H9 (cell line): ENCODE results near the gene EML1. TPM values are rescaled to one million over a fixed set of nuclear protein-coding genes. Genes with fewer than 3 reads are reported as not detected.

Experiments used
- DNase-seq: peaks from one replicate; pipeline ENCODE4 v3.0.0-alpha.2; 2017
- H2AFZ ChIP-seq: one replicate; pipeline ENCODE4 v1.6.1; 2013; ENCODE audit warnings: mild to moderate bottlenecking, low read length, control low read depth, moderate library complexity
- H2AK5ac ChIP-seq: 2 replicates; pipeline ENCODE4 v1.6.1; 2013; ENCODE audit warnings: low read length, control low read depth, mixed read lengths; ENCODE audit not compliant: insufficient read length
- H2BK120ac ChIP-seq: one replicate; pipeline ENCODE4 v1.6.1; 2013; ENCODE audit warnings: low read depth, mild to moderate bottlenecking, low read length, control low read depth, inconsistent platforms; ENCODE audit not compliant: poor library complexity, severe bottlenecking
- H2BK12ac ChIP-seq: 2 replicates; pipeline ENCODE4 v1.6.1; 2013; ENCODE audit warnings: low read length, control low read depth, mixed read lengths, low read depth; ENCODE audit not compliant: insufficient read length
- H2BK15ac ChIP-seq: 2 replicates; pipeline ENCODE4 v1.6.1; 2013; ENCODE audit warnings: low read depth, low read length, control low read depth
- H2BK20ac ChIP-seq: one replicate; pipeline ENCODE4 v1.6.1; 2013; ENCODE audit warnings: low read depth, mild to moderate bottlenecking, low read length, control low read depth, inconsistent platforms; ENCODE audit not compliant: poor library complexity, severe bottlenecking
- H2BK5ac ChIP-seq: 2 replicates; pipeline ENCODE4 v1.6.1; 2013; ENCODE audit warnings: low read length, control low read depth, mixed read lengths; ENCODE audit not compliant: insufficient read length
- H3K14ac ChIP-seq: 2 replicates; pipeline ENCODE4 v1.6.1; 2013; ENCODE audit warnings: low read length, control low read depth; ENCODE audit not compliant: insufficient read depth
- H3K18ac ChIP-seq: 2 replicates; pipeline ENCODE4 v1.6.1; 2013; ENCODE audit warnings: low read depth, mild to moderate bottlenecking, mixed read lengths, low read length, control low read depth; ENCODE audit not compliant: insufficient read length
- H3K23ac ChIP-seq: 2 replicates; pipeline ENCODE4 v1.6.1; 2013; ENCODE audit warnings: low read length, control low read depth, mixed read lengths, low read depth; ENCODE audit not compliant: insufficient read length
- H3K23me2 ChIP-seq: 2 replicates; pipeline ENCODE4 v1.6.1; 2013; ENCODE audit warnings: low read depth, mild to moderate bottlenecking, mixed read lengths, low read length, control low read depth; ENCODE audit not compliant: insufficient read length, poor library complexity, severe bottlenecking
- H3K27ac ChIP-seq: 2 replicates; pipeline ENCODE4 v1.5.1; 2013; ENCODE audit warnings: low read length, control low read depth, mixed read lengths, low read depth; ENCODE audit not compliant: insufficient read length
- H3K27me3 ChIP-seq: 2 replicates; pipeline ENCODE4 v1.6.1; 2013; ENCODE audit warnings: low read length, control low read depth, inconsistent platforms; ENCODE audit not compliant: insufficient read depth
- H3K4ac ChIP-seq: 2 replicates; pipeline ENCODE4 v1.6.1; 2013; ENCODE audit warnings: low read depth, mild to moderate bottlenecking, control low read depth, inconsistent platforms, low read length, moderate library complexity
- H3K4me1 ChIP-seq: 2 replicates; pipeline ENCODE4 v1.6.1; 2013; ENCODE audit warnings: low read length, control low read depth, inconsistent platforms; ENCODE audit not compliant: insufficient read depth
- H3K4me2 ChIP-seq: 2 replicates; pipeline ENCODE4 v1.6.1; 2013; ENCODE audit warnings: low read length, control low read depth, mixed read lengths; ENCODE audit not compliant: insufficient read length, insufficient read depth
- H3K56ac ChIP-seq: 2 replicates; pipeline ENCODE4 v1.6.1; 2013; ENCODE audit warnings: low read depth, mild to moderate bottlenecking, mixed read lengths, low read length, control low read depth; ENCODE audit not compliant: insufficient read length
- H3K79me1 ChIP-seq: 2 replicates; pipeline ENCODE4 v1.6.1; 2013; ENCODE audit warnings: low read depth, mild to moderate bottlenecking, moderate library complexity, low read length, control low read depth, inconsistent platforms; ENCODE audit not compliant: insufficient read depth, poor library complexity, severe bottlenecking
- H3K79me2 ChIP-seq: 2 replicates; pipeline ENCODE4 v1.6.1; 2013; ENCODE audit warnings: low read length, control low read depth, inconsistent platforms; ENCODE audit not compliant: insufficient read depth
- H3K9ac ChIP-seq: 2 replicates; pipeline ENCODE4 v1.6.1; 2013; ENCODE audit warnings: low read length, control low read depth, mixed read lengths; ENCODE audit not compliant: insufficient read length; ENCODE audit errors: extremely low read depth
- H3K9me3 ChIP-seq: one replicate; pipeline ENCODE4 v1.6.1; 2013; ENCODE audit warnings: low read depth, low read length, inconsistent platforms; ENCODE audit not compliant: control insufficient read depth
- H3T11ph ChIP-seq: one replicate; pipeline ENCODE4 v1.6.1; 2013; ENCODE audit warnings: mild to moderate bottlenecking, low read length, control low read depth, inconsistent platforms
- H4K20me1 ChIP-seq: one replicate; pipeline ENCODE4 v1.6.1; 2013; ENCODE audit not compliant: control insufficient read depth, insufficient read length, insufficient read depth
- H4K5ac ChIP-seq: 2 replicates; pipeline ENCODE4 v1.6.1; 2013; ENCODE audit warnings: low read depth, mild to moderate bottlenecking, mixed read lengths, low read length, control low read depth; ENCODE audit not compliant: insufficient read length
- H4K8ac ChIP-seq: replicated peaks from 2 replicates; pipeline ENCODE4 v1.6.1; 2013; ENCODE audit warnings: low read length, control low read depth, mixed read lengths, low read depth; ENCODE audit not compliant: insufficient read length
- H4K91ac ChIP-seq: 2 replicates; pipeline ENCODE4 v1.6.1; 2013; ENCODE audit warnings: low read depth, mild to moderate bottlenecking, moderate library complexity, mixed read lengths, low read length, control low read depth; ENCODE audit not compliant: insufficient read length
- H3K27ac Mint-ChIP-seq, 3 experiments: 2 replicates in 2 of 3; 3 replicates in 1 of 3; pipeline ENCODE4 v1.8.0; 2020 to 2021; ENCODE audit warnings: mixed read lengths in 3 of 3, mild to moderate bottlenecking in 1 of 3, moderate library complexity in 1 of 3
- H3K27me3 Mint-ChIP-seq: 2 replicates; pipeline ENCODE4 v1.8.0; 2021; ENCODE audit warnings: low read depth, mild to moderate bottlenecking, moderate library complexity, mixed read lengths
- H3K36me3 Mint-ChIP-seq, 3 experiments: 2 replicates in 2 of 3; 3 replicates in 1 of 3; pipeline ENCODE4 v1.8.0; 2020 to 2021; ENCODE audit warnings: low read depth in 3 of 3, mixed read lengths in 3 of 3; ENCODE audit not compliant: insufficient read depth in 1 of 3
- H3K4me1 Mint-ChIP-seq, 2 experiments: 2 replicates each; pipeline ENCODE4 v1.8.0; 2020; ENCODE audit warnings: mixed read lengths in 2 of 2
- H3K4me3 Mint-ChIP-seq, 2 experiments: 2 replicates in 1 of 2; 3 replicates in 1 of 2; pipeline ENCODE4 v1.8.0; 2020 to 2021; ENCODE audit warnings: mild to moderate bottlenecking in 2 of 2, mixed read lengths in 2 of 2, moderate library complexity in 1 of 2
- H3K9me3 Mint-ChIP-seq, 2 experiments: 2 replicates in 1 of 2; 3 replicates in 1 of 2; pipeline ENCODE4 v1.8.0; 2020; ENCODE audit warnings: mild to moderate bottlenecking in 2 of 2, mixed read lengths in 2 of 2, moderate library complexity in 1 of 2
- WGBS: extraction: QIAGEN DNeasy Blood & Tissue Kit; methylation state at CpG from one replicate; pipeline ENCODE4 v1.1.7; 2013; ENCODE audit warnings: missing lambda C conversion rate, low lambda C conversion rate, mixed read lengths; ENCODE audit not compliant: insufficient read length; ENCODE audit errors: extremely low coverage; 5-methylcytosine and 5-hydroxymethylcytosine counted together
- total RNA-seq: library from RNA; stranded (reverse); gene quantifications from 2 replicates; pipeline ENCODE4 v1.2.1, GENCODE V29; 2021
- TF ChIP-seq, protein P1 (sequence below): fragments of 200-600 bp; sonication (generic); conservative IDR thresholded peaks from 3 replicates; pipeline ENCODE4 v1.8.0; 2021; ENCODE audit warnings: antibody characterized with exemption, mild to moderate bottlenecking

The EML1 gene
- total RNA-seq, 1 experiment from 2014 or later = 16.7 TPM

- Histone ChIP-seq H3K27me3 (no peaks in the 10 kb centered on the region), H2BK15ac (no peak overlapping the region), H3K4me2 (no peak overlapping the region), H3K79me2 (no peaks in the 10 kb centered on the region), H4K5ac (no peak overlapping the region), H3K23ac (no peak overlapping the region), H2BK120ac (no peak overlapping the region), H3K18ac (no peak overlapping the region), H2BK20ac (no peak overlapping the region), H2AK5ac (no peak overlapping the region), H3K4me1 (no peaks in the 10 kb centered on the region), H2BK5ac (no peak overlapping the region), H3K23me2 (no peaks in the 10 kb centered on the region), H3K14ac (no peak overlapping the region), H4K8ac (no peak overlapping the region), H2AFZ (no peak overlapping the region), H2BK12ac (no peak overlapping the region), H3K79me1 (no peaks in the 10 kb centered on the region), H3K9me3 (no peaks in the 10 kb centered on the region), H3K27ac (no peak overlapping the region), H4K20me1 (no peaks in the 10 kb centered on the region), H3K56ac (no peak overlapping the region), H4K91ac (no peak overlapping the region), H3T11ph (no peak overlapping the region), H3K4ac (no peak overlapping the region), H3K9ac (no peak overlapping the region)
- Mint-ChIP-seq H3K4me3 (no peak overlapping the region), H3K36me3 (no peaks in the 10 kb centered on the region), H3K4me1 (peaks cover 6 to 14% of the 10 kb centered on the region in 2 experiments; a peak in 3 of 4 replicates), H3K27me3 (no peaks in the 10 kb centered on the region), H3K9me3 (no peaks in the 10 kb centered on the region), H3K27ac (peak overlapping the region in 2 of 3 experiments; percentile 3 to 46; a peak in 1 of 7 replicates)
- DNase-seq = no peak
- TF ChIP-seq, protein P1, sequence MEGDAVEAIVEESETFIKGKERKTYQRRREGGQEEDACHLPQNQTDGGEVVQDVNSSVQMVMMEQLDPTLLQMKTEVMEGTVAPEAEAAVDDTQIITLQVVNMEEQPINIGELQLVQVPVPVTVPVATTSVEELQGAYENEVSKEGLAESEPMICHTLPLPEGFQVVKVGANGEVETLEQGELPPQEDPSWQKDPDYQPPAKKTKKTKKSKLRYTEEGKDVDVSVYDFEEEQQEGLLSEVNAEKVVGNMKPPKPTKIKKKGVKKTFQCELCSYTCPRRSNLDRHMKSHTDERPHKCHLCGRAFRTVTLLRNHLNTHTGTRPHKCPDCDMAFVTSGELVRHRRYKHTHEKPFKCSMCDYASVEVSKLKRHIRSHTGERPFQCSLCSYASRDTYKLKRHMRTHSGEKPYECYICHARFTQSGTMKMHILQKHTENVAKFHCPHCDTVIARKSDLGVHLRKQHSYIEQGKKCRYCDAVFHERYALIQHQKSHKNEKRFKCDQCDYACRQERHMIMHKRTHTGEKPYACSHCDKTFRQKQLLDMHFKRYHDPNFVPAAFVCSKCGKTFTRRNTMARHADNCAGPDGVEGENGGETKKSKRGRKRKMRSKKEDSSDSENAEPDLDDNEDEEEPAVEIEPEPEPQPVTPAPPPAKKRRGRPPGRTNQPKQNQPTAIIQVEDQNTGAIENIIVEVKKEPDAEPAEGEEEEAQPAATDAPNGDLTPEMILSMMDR = no peak
- WGBS = no CpG with 5 or more reads among the region's 16 CpGs
Observed at GRCh38 chr14:99809859-99810558, 16.8 kb downstream of the EML1 start.
